ENCODE results near the gene TMEM150C. TPM values are rescaled to one million over a fixed set of nuclear protein-coding genes. Genes with fewer than 3 reads are reported as not detected.

TMEM150C gene
- total RNA-seq, 1 donor from 2014 or later = 8.5 TPM

DNA sequence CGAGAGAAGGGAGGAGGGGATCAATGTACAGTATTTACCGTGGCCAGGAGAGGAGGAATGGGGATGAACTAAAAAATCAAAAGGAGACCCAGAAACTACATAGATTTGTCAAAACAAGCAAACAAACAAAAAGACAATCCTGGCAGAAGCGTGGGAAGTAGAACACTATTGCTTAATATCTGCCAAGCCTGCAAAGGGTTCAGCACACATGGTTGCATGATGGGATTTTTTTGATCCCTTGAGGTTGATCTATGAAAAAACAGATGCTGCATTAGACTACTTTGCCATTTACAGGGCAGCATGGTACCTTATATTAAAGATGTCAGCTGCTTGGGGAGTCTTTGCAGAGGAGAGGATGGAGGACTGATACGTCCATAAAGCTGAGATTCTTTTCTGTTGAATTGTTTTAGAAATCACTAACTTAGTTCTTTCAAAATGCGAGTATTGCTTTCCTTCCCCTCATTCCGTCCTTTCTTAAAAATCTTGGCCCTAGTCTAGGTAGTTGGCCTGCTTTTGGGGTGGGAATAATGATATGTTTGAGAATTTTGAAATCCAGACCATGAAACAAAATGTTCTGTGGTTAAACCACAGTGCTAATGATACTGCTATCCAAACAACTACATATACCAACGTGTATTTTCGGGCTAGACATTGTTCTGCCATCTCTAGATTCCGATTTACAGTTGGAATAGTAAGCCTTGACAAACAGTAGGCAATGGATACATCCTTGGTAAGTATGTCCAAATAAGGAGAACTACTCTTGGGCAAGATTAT lies 39.6 kb upstream of the TMEM150C start:
- Mint-ChIP-seq H3K36me3 (ENCODE audit: low read depth) (no peaks in the 10 kb centered on the region), H3K27me3 (ENCODE audit: low read depth) (no peaks in the 10 kb centered on the region), H3K9me3 (no peaks in the 10 kb centered on the region), H3K4me3 (no peak overlapping the region), H3K27ac (ENCODE audit: unreplicated experiment) (no peak overlapping the region), H3K4me1 (no peaks in the 10 kb centered on the region)
- DNase-seq (ENCODE audit: low read depth, low spot score) = no peak
- TF ChIP-seq, protein P1, sequence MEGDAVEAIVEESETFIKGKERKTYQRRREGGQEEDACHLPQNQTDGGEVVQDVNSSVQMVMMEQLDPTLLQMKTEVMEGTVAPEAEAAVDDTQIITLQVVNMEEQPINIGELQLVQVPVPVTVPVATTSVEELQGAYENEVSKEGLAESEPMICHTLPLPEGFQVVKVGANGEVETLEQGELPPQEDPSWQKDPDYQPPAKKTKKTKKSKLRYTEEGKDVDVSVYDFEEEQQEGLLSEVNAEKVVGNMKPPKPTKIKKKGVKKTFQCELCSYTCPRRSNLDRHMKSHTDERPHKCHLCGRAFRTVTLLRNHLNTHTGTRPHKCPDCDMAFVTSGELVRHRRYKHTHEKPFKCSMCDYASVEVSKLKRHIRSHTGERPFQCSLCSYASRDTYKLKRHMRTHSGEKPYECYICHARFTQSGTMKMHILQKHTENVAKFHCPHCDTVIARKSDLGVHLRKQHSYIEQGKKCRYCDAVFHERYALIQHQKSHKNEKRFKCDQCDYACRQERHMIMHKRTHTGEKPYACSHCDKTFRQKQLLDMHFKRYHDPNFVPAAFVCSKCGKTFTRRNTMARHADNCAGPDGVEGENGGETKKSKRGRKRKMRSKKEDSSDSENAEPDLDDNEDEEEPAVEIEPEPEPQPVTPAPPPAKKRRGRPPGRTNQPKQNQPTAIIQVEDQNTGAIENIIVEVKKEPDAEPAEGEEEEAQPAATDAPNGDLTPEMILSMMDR (conservative IDR thresholded peaks at IDR 0.05) = no peak

DNA sequence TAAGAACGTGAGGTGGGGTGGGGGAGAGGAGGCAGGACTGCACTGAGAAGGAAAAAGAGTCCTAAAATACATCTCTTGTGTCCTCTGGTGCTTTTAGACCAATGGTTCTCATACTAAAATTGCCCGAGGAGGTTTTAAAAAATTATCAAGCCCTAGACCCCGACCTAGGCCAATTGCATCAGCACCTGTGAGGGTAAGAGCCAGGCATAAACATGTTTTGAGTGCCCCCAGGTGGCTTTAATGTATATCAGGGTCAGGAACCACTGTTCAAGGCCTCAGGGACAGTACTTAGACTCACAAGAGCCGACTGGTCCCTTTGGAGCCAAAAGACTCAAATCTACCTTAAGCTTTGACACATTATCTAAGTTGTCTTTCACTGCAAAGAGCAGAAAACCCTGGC lies 37.5 kb upstream of the TMEM150C start:
- TF ChIP-seq, protein P1 (conservative IDR thresholded peaks at IDR 0.05) = no peak
- no peaks in the 10 kb centered on the region for H3K9me3 Mint-ChIP-seq
- no peak overlapping the region for H3K27ac Mint-ChIP-seq (ENCODE audit: unreplicated experiment)
- peaks cover 8% of the 10 kb centered on the region for H3K4me1 Mint-ChIP-seq
- H3K27me3 Mint-ChIP-seq (ENCODE audit: low read depth) = no peaks in the 10 kb centered on the region
- no peaks in the 10 kb centered on the region for H3K36me3 Mint-ChIP-seq (ENCODE audit: low read depth)
- H3K4me3 Mint-ChIP-seq = no peak overlapping the region
- no peak for DNase-seq (ENCODE audit: low read depth, low spot score)

DNA sequence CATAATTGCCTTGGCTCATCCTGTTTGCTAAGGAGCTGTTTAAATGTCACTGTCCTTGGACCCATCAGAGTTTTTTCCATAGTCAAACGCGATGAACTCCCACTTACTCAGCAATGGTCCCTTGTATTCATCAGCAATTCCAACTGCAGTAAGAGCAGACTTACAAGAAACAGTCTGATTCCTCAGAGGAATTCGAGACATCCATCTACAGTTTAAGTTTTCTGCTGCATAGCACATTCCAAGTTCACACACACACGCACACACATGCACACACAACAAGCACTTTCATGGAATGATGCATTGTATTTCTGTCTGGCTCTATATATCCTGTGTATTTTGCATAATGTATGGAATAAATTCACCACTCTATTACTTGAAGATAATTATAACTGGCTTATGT lies 32.7 kb upstream of the TMEM150C start:
- Mint-ChIP-seq H3K36me3 (ENCODE audit: low read depth) (no peaks in the 10 kb centered on the region), H3K9me3 (no peaks in the 10 kb centered on the region)

DNA sequence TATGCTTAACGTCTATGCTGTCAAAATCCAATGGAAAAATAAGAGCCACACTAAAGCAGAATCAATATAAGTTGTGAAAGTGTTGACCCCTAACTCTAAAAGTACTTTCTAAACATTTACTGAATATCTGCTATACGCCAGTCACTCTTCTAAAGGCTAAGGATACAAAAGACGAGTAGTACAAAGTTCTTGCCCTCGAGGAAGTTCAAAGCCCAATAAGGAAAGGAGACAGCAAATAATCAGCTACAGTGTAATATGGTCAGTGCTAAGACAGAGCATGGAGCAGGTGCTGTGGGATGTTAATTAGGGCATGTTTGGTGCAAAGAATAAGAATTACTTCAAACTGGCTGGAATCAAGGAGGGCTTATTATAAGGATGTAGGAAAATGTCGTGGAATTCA lies 31.6 kb upstream of the TMEM150C start:
- no peak for DNase-seq (ENCODE audit: low read depth, low spot score)
- H3K27me3 Mint-ChIP-seq (ENCODE audit: low read depth) = no peaks in the 10 kb centered on the region
- H3K4me3 Mint-ChIP-seq = no peak overlapping the region

More for the DNA sequence above, 32.7 kb upstream of the TMEM150C start:
- Mint-ChIP-seq H3K4me1 (peaks cover 20% of the 10 kb centered on the region), H3K27me3 (ENCODE audit: low read depth) (no peaks in the 10 kb centered on the region), H3K27ac (ENCODE audit: unreplicated experiment) (no peak overlapping the region), H3K4me3 (no peak overlapping the region)
- DNase-seq (ENCODE audit: low read depth, low spot score) = no peak
- TF ChIP-seq, protein P1 (conservative IDR thresholded peaks at IDR 0.05) = no peak

DNA sequence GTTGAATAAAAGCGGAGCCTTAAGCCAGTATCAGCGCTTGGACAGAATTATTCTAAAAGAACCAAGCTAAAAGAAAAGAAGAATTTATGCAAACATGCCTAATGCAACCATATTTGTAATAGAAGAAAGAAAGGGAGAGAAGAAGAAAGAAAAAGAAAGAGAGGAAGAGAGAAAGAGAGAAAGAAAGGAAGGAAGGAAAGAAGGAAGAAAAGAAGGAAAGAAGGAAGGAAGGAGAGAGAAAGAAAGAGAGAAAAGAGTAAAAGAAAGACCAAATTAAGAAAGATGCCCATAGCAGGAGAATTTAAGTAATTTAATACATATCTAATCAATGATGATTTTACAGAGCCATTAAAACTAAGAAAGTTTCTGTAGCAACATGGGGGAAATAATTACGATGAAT lies 30.9 kb upstream of the TMEM150C start:
- TF ChIP-seq, protein P1 (conservative IDR thresholded peaks at IDR 0.05) = no peak
- no peaks in the 10 kb centered on the region for H3K27me3 Mint-ChIP-seq (ENCODE audit: low read depth)
- H3K4me3 Mint-ChIP-seq = no peak overlapping the region
- DNase-seq (ENCODE audit: low read depth, low spot score) = no peak
- peaks cover 20% of the 10 kb centered on the region for H3K4me1 Mint-ChIP-seq
- no peak overlapping the region for H3K27ac Mint-ChIP-seq (ENCODE audit: unreplicated experiment)
- no peaks in the 10 kb centered on the region for H3K36me3 Mint-ChIP-seq (ENCODE audit: low read depth)
- H3K9me3 Mint-ChIP-seq = no peaks in the 10 kb centered on the region

More for the DNA sequence above, 31.6 kb upstream of the TMEM150C start:
- Mint-ChIP-seq H3K4me1 (peaks cover 20% of the 10 kb centered on the region), H3K36me3 (ENCODE audit: low read depth) (no peaks in the 10 kb centered on the region), H3K27ac (ENCODE audit: unreplicated experiment) (no peak overlapping the region), H3K9me3 (no peaks in the 10 kb centered on the region)
- TF ChIP-seq, protein P1 (conservative IDR thresholded peaks at IDR 0.05) = no peak

Measured in neural crest cell (in vitro differentiated cells).